Left forelimb (tissue), 1 donor: ENCODE measurements around the gene XPR1.
"Not testable (repeated sequence)": the region's sequence is repeated elsewhere in the genome, so short reads cannot be mapped to it uniquely, and the experiment has no call there.

Source experiments
- DNase-seq: peaks from one replicate; pipeline ENCODE4 v3.0.0-alpha.2; 2018; ENCODE audit warnings: low spot score

XPR1 gene

DNA sequence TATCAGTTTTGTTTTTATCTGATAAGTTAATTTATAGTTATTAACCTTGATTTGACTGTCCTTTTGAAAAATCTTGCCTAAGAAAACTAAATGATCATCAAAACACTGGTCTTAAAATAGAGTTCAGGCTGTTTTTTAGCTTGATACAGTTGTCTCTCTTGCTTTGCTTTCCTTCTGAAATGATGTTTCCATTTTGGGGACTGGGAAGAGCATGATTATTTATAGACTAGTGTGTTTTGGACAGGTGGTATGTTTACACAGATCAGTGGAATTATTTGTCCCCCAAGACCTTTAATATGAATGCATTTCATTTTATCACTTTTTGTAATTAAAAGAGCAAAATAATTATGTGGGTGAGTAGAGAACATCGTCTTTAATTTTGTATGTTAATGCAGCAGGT, 90.8 kb downstream of the XPR1 start:
- no peak for DNase-seq

DNA sequence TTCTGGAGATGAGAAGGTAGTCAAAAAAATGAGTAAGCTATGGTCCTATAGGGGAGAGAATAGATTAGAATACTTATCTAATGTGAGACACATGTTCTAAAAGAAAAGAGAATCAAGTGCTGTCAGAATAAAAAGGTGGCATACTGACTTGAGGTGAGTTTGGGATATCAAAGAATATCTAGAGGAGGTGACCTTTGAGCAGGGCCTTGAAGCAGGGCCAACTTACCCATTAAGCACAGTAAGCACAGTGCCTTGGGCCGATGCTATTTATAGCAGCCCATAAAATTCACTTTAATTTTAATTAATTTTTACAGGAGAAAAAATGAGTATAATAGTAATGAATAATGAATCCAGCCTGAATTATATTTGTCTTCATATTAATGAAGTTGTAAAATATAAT, 92.2 kb downstream of the XPR1 start:
- no peak for DNase-seq

DNA sequence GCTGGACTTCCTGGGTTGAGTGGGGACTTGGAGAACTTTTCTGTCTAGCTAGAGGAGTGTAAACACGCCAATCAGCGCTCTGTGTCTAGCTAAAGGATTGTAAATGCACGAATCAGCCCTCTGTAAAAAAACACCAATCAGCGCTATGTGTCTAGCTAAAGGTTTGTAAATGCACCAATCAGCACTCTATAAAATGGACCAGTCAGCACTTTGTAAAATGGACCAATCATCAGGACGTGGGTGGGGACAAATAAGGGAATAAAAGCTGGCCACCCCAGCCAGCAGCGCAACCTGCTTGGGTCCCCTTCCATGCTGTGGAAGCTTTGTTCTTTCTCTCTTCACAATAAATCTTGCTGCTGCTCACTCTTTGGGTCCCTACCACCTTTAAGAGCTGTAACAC, 94.2 kb downstream of the XPR1 start:
- DNase-seq = not testable (repeated sequence)

DNA sequence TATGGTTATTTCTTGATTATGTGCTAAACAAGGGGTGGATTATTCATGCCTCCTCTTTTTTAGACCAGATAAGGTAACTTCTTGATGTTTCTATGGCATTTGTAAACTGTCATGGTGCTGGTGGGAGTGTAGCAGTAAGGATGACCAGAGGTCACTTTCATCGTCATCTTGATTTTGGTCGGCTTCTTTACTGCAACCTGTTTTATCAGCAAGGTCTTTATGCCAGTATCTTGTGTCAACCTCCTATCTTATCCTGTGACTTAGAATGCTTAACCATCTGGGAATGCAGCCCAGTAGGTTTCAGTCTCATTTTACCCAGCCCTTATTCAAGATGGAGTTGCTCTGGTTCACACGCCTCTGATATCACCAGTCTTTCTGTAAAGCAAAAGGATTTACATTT, 95.9 kb downstream of the XPR1 start:
- DNase-seq = not testable (repeated sequence)

DNA sequence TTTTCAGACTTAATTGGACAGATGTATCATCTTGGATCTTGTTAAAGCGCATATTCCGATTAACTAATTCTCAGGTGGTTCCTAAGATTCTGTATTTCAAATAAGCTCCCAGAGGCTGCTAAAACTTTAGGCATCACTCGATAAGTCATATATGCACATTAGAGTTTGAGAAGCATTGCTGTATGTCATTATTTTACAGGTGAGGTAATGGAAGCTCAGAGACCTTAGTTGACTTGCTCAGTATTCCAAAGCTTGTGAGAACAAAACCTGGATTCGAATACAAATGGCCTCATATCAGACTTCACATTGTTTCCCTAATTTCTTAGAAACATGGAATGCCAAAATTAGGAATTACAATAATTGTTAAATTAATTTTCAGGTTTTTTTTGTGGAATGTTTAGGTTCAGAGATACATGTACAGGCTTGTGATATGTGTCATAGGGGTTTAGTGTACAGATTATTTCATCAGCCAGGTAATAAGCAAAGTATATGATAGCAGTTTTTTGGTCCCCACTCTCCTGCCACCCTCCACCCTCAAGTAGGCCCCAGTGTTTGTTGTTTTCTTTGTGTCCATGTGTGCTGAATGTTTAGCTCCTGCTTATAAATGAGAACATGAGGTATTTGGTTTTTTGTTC, 96.8 kb downstream of the XPR1 start:
- DNase-seq = no peak

DNA sequence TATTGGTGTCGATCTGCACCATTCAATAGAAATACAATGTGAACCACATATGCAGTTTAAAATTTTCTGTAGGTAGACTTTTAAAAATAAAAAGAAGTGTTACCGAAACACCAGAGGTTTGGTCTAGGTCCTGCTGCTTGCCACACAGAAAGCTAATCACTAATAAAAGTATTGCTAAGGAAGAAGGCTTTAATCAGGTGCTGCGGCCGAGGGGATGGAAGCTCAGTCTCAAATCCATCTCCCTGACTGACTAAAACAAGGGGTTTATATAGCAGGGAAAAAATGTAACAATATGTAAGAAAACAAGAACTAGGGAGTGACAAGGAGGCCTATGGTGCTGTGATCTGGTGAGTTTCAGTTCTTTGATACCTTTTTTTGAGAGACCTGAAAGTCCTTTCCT, 99.3 kb downstream of the XPR1 start:
- DNase-seq = no peak

DNA sequence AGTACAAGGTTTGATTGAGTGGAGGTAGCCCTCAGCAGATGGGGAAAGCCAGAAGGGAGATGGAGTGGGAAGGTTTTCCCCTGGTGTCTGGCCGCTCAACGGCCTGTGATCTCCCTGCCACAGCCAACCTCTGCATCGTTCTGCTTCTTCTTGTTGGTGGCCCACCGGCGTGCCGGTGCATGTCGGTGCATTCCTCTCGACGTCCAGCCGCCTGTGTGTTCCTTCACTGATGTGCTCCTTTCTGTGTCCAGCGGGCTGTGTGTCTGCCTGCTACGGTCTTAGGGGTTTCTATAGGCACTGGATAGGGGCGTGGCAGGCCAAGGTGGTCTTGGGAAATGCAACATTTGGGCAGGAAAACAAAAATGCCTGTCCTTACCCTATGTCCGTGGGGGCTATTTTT, 101.0 kb downstream of the XPR1 start:
- DNase-seq = no peak

DNA sequence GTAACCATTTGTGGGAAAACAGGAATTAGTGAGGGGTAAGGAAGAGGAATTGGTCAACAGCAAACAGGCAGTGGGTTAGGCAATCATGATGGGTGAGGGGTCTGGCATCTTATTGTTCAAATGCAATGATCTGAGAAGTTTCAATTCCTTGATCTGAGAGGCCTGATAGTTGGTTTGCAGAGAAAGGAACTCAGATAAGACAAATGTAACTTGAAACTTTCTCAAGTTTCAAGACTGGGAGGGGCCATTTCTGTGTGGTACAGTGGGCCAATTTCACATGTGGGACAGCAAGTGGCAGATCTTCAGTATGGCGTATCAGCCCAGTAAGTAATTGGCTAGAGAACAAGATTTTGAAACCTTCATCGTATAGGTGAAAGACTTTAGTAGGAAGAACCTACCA, 102.5 kb downstream of the XPR1 start:
- no peak for DNase-seq

DNA sequence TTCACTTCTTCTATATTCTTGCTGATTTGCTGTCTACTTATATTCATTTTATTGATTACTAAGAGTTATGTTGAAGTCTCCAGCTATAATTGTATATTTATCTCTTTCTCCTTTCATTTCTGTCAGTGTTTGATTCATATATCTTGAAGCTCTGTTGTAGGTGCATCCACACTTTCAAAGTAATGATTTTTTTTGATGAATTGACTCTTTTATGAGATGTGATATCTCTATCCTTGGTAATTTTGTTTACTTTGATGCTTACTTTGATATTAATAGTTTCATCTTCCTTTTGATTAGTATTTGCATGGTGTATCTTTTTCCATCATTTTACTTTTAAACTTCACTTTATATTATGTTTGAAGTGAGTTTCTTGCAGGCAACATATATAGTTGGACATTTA, 110.8 kb downstream of the XPR1 start:
- DNase-seq = no peak

DNA sequence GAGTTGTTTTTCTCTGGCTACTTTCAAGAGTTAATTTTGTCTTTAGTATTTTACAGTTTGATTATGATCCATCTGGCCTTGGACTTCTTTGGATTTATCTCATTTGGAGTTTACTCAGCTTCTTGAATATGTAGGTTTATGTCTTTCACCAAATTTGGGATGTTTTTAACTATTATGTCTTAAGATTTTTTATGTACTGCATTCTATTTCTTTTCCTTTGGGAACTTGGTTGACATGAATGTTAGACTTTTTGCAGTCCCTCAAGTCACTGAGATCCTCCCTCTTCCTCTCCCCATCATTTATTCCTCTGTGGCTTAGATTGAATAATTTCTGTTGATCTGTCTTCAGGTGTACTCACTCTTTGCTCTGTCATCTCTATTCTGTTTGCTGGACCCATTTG, 112.0 kb downstream of the XPR1 start:
- no peak for DNase-seq

DNA sequence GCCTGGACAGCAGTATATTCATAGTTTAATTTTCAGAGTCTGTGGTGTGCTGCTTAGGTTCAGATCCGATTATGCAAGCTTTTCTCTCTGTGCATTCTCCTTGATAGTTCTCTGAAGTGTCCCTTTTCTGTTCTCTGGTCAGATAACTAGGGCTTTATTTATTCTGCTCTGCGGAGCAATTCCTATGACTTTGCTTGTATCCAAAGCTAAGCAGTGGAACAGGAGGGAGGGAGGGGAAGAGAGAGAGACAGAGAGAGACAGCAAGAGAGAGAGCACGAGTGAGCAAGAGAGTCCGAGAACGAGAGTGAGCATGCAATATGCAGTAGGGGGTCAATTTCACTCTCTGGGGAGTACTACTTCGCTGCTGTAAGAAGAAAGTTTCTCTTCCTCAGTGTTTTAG, 113.3 kb downstream of the XPR1 start:
- no peak for DNase-seq

DNA sequence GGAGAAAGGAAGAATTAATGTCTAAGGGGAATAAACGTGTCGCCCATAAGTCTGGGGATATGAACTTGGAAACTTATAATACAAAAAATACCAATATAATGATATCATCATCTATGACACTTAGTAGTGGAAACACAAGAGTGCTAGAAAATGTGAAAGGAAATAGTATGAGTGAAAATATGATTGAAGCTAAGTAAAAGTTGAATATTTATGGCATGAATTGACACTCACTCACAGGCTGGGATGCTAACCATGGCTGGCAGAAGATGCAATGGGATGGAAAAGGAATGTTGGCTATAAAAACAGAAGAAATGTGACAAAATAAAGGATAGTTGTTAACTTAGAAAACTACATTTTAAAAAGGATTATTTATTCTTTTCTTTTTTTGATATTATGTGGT, 120.1 kb downstream of the XPR1 start:
- DNase-seq = no peak

DNA sequence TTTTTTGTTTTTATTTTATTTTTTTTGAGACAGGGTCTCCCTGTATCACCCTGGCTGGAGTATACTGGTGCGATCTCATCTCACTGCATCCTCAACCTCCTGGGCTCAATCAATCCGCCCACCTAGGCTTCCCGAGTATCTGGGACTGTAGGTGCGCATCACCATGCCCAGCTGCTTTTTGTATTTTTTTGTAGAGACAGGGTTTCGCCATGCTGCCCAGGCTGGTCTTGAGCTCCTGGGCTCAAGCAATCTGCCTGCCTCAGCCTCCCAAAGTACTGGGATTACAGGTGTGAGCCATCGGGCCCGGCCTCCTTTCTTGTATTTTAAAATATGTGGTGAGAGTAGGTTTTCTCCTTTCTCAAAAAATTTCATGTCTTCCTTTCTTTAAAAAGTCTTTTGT, 122.6 kb downstream of the XPR1 start:
- no peak for DNase-seq

DNA sequence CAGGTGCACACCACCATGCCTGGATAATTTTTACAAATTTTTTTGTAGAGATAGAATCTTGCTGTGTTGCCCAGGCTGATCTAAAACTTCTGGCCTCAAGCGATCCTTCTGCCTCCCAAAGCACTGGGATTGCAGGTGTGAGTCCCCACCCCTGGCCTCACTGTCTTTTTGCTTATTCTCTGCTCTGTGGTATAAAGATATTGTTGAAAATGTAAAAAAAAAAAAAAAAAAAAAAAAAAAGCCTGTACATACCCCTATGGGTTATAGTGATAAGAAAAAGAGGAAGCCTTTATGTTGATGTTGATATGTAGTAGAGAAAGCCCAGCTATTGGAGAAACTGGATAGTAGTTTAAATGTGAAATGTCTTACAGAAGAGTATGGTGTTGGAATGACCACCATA, 125.8 kb downstream of the XPR1 start:
- no peak for DNase-seq

DNA sequence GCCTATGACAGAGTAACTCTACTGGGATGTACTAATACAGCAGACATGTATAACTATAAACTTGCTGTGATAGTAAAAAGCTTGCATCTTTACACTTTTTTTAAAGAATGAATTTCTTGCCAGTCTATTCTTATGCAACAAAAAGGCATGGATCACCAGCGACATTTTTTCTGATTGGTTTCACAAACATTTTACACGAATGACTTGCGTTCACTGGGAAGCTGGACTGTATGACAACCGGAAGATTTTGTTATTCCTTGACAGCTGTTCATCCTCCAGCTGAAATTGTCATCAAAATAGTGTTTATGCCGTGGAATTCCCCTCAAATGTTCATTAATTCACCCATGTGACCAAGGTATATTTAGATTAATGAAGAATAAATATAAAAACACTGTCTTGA, 131.0 kb downstream of the XPR1 start:
- DNase-seq = no peak

DNA sequence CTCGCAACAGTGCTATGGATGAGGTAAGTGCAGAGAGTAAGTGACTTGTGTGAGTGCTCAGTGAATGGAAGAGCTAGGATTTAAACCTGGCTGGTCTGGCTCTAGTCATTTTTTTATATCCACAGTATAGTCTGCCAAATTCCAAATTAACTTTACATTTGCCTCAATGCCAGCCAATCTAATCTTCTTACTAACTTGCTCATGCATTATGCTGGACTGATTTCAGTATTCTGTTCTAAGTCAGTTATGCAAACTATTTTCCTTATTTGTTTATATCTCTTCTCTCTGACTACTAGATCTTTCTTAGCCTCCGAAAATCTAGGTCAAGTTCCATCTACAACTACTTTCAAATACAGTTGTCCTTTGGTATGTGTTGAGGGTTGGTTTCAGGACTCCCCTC, 133.3 kb downstream of the XPR1 start:
- DNase-seq = no peak

DNA sequence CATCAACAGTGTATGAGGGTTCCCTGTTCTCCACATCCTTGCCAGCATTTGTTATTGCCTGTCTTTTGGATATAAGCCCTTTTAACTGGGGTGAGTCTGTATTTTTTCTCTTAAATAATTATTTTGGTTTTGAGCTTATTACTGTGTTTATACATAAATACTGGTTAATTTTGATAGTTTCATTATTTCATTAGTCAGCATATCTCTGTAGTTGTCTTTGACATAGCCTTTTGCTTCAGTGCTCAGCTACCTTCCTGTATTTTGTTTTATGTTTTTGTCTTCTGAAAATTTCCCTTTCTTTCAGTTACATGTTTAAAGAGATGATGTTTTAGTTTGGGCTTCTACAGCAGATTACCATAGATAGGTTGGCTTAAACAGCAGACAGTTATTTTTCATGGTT, 138.1 kb downstream of the XPR1 start:
- DNase-seq = no peak

DNA sequence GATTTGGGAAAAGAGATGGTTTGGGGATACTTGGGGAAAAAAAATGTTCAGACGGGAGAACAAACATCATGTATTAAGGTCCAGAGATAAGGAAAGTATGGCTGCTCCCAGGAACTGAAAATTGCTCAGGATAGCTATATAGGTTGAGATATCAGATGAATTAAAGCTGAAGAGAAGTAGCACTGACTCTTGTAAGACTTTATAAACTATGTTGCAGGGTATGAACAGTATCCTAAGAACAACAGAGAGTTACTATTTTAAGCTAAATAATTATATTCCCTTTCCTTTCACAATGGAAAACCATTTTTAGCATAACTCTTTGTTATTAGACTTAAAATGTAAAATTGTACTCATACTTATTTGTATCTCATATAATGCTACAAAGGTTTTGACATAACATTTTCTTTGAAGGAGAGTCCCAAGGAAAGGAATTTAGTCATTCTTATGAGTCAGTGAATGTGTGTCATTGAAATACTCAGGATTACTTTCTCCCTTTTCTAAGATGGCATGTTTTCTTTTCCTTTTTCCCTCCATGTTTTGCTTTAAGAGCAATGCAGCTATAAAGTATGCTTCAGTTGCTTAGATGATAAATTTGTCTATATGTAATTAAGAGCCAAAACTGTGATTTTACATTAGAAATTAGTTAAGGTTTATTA, 141.5 kb downstream of the XPR1 start:
- DNase-seq = no peak

DNA sequence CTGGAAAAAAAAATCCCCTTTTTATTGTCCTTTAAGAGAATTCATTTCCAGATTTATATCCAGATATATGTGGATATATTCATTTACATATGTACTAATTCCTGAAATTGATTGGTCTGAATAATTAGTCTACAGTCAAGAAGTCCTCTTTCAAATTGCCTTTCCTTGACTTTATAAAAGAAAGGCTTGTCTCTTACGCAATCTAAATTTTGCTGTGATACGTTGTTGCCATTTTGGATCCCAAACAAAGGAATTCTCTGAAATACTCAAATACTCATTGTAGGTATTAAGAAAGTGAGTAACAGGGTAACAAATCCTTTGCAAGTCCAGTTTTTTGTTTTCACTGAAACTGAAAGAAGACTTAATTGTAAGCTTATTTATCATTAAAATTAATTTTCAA, 144.0 kb downstream of the XPR1 start:
- no peak for DNase-seq

DNA sequence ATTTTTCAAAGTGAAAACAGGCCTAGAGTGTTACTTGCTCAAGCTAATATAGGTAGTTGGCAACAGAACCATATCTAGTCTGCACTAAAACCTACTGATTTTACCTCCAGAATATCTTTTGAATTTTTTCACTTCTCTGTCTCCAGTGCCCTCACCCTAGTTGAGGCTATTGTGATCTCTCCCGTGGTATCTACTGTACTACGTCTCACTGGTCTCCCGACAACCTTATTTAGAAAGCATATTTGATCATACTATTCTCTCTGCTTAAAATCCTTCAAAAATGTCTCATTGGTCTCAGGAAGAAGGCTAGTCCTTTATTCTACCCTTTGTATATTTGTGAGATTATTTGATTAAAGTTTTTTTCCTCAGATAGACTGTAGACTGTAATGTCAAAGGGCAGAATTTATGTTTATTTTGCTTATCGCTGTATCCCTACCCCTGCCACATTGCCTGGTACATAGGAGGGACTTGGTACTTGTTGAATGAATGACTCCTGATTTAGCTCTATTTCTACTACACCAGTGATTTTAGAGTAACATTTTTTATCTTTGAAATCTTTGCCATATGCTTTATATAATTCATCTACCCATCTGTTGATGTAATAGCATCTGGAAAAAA, 145.4 kb downstream of the XPR1 start:
- no peak for DNase-seq

DNA sequence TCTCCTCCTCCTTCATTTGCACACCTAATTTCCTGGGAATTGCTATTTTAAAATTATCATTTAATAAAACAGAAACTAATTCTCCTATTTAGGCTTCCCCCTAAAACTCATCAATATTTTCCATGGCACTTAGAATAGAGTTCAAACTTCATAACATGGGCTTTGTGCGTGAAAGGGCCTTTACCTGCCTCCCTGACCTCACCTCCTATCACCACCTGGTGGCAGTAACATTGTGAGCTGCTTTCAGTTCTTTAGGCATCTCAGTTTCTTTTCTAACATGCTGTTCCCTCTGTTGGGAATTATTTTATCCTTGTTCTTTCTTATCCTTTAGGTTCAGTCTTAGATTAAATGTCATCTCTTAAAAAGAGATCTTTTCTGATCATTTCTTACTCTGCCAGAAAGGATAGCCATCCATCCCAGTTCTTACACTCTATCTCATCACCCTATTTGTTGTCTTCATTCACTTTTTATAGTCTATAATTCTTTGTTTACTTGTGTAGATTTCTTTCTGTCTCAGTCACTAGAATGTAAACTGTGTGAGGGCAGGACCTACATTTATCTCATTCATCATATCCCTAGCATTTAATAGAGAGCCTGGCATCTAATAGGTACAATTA, 147.1 kb downstream of the XPR1 start:
- DNase-seq = no peak

DNA sequence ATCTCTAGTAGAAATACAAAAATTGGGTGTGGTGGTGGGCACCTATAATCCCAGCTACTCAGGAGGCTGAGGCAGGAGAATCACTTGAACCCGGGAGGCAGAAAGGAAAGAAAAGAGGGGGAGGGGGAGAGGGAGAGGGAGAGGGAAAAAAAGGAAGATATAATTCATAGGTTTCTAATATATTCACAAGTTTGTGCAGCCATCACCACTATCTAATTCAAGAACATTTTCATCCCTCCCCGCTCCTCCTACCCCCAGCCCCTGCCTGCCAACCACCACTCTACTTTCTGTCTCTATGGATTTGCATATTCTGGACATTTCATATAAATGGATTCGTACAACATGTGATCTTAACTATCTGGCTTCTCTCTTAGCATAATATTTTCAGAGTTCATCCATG, 147.8 kb downstream of the XPR1 start:
- DNase-seq = no peak

DNA sequence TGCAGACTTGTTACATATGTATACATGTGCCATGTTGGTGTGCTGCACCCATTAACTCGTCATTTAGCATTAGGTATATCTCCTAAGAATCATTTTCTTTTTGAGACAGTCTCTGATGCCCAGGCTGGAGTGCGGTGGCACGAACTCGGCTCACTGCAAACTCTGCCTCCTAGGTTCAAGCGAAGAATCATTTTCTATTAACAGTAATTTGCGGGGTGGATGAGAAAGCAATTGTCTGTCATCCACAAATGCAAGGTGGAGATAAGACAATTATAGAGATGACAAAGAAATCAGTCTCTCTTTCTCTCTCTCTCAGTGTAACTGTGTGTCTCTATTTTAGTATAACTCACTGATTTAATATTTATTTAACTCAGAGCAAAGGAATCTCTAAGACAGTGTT, 149.9 kb downstream of the XPR1 start:
- no peak for DNase-seq
